NCI-H2029 treated with DMSO at 0.1 percent for 48 hours (cell line): ENCODE data around the gene PALLD.
A peak's percentile ranks its signal among the peaks of the same experiment; 100 is the strongest.

Experiments used
- DNase-seq: peaks from one replicate; lab custom pipeline; 2025; lab: John Stamatoyannopoulos, UW

Gene PALLD

DNA sequence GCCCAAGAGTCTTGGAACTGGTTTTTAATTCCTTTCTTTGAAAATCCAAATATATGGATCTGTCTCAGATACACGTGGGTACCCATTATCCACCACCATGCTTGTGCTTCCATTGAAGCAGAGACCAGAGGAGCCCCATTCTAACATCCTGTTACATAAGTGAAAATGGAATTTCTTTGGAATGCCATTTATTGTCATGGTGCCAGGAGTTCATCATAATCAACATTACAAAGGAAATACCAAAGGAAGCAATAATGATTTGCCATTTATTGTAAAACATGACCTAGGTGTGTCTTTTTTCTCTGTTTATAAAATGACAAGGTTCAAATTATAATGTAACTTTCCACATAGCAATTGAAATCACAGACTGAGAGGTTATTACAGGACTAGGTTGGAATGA, 61.7 kb downstream of the PALLD start:
- DNase-seq: no peak

DNA sequence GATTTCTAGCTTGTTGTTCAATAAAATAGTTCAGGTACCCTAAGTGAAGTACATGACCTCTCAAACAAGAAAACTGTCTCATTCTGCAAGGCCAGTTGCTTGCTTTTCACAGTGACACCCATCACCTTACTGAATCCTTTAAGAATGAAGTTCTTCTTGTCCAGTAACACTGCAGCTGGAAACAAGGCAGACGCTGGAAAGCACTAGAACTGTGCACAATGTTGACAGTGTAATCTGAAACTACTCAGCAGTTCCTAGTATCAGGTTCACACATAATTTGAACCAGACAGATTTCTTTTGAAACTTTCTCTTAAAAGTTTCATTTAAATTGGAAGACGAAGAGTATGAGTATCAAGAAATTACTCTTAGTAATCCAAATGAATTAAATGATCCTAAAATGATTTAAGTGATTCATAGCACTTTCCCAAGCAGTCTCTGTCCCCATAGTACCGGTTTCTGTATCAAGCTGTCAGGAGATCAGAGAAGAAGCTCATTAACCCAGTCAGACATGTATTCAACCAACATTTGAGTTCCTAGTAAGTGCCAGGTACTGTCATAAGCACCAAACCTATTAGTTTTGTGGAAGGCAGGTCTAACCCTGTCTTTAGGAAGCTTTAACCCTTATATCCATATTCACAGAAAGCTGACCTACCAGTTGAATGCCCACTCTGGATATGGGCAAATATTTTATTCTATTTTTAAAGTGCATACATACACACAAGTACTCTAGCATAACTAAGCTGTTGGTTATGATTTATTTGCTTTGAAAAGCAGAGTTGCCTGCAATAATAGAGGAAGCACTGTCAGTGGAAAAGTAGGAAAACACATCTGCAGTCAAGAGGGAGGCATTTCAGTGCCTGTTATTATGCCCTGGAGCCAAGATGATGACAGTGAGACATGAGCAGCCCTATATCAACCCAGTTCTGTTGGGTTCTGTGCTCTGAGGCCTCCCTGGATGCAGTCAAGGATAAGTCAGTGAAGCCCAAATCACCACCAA, 63.6 kb downstream of the PALLD start:
- peak; percentile 96 for DNase-seq

DNA sequence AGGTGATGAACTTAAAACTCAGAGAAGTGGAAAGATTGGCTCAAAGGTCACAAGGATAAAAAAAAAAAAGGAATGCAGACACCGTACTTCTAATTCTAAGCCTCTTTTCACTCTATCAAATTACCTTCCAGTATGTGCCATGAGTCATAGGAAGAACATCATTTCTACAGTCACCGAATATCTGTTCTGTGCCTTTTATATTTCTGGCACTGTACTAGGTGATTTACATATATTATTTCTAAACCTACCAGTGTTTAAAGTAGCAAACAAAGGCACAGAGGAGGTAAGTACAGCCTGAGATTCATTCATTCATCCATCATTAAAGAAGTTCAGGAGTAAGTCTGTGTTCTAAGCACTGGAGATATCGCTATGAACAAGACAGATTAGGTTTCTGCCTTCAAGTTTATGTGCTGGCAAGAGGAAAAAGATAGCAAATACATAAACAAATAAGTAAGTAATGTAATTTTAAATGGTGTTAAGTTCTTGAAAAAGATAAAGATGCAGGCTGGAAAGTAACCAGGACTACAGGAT, 65.3 kb downstream of the PALLD start:
- no peak for DNase-seq

DNA sequence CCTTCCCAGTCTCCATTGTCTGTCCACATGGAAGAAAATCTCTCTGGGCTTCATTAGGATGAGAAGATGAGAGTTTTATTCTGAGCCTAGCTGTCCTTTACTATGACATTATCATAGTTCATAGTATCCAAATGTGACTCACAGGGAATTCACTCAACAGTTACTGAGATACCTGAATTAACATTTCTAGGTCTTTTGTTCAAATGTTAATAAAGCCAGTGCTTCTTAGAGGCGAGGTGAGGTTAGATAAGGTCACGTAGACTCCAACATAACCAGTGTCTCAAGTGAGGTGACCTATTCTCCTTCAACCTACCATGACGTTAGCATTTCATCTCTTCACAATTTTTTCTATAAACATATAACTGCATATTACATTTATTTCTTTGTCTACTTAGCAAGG, 67.2 kb downstream of the PALLD start:
- no peak for DNase-seq

DNA sequence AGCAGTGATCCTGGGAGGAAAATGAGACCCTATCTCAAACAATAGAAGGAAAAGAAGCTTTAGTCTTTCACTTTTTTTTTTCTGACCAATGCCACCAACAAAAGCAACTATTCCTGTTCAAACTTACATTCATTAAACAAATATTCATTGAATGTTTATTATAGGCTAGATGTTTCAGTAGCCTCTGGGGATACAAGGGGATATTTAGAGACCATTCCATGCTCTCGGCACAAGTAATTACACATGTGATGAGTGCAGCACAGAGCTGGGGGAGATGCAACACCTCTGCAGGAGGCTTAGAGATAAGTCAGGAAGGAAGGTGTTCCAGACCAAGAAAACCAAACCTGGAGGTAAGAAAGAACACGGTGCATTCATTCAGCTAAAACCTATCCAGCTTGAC, 68.3 kb downstream of the PALLD start:
- DNase-seq: no peak

DNA sequence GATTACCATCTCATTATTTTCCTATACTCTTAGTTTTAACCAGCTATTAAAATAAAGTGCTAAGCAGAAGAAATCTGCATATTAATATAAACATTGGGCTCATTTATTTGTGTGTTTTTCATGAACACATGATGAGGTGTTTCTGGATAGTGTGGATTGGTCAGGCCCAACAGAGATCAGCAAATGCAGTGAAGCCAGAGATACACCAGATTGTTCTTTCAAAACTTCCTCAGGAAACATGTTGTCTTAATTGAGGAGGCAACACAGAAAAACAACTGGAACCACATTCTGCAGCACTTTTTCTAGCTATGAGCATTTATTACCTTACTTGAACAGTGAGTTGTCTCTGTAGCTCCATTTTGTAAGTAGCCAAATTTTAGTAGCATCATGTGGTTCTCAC, 69.9 kb downstream of the PALLD start:
- DNase-seq: no peak

DNA sequence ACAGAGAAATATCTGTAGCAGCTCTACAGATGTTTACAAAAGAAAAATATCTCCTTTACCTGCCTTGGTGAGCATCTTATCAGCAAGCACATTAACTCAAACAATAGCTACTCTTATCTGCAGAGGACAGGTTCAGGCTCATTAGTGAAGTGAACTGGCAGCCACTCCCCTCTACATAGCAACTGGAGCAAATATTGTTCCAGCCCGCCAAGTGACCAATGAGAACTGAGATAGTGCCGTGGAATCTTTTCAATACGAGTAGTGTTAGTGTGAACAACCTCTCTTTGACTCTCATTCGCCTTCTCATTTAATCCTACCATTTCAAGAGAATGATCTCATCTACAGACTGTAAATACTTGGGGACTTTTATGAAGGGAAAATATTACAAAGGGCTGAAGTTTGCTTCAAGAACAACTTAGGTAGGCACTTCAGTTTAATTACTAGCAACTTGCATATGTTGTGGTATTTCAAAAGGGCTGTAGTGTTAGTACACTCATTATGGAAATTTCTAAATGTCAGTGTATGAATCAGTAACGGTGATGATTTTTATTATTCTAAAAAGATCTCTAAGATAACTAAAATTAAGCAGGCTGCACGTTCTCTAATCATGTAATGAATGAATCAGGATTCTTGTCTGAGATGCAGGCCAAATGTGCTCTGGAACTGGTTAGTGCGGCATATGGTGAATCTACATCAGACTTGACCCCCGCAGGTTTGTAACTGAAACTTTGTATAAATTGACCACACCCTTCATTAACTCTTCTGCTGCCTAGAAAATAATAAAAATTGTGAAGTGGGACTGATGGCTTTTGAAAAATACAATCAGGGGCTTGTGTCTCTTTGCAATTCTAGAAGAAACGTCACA, 72.4 kb downstream of the PALLD start:
- peak; percentile 32 for DNase-seq

DNA sequence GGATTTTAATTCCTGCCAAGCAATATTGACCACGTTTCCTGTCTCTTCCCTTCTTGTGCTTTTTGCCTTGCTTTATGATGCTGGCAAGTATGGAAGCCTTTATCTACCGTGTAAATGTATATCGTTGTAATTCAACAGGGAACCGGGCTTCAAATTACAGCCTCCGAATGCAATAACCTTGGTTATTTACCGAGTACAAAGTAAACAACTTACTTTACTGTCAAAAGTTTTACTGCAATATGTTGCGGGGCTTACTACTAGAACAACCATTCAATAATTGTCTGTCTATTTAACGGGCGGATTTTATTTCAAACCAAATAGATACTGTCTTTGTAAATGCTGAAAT, 73.1 kb downstream of the PALLD start:
- no peak for DNase-seq

DNA sequence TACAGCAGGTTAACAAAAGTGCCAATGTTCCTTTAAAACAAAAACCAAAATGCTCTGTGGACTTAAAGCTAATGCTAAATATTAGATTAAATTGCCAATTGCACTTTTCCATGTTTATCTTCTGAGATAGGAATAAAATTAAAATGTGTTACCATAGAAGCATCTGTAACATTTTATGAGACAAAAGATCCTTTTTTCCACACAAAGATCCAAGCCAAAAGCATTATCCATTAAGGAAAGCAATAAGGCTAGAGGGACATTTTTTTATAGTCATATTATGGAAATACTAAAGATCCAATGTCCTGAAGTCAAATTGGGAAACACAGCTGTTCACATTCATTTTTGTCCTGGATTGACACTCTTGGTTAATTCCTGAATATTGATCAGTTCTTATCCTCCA, 73.6 kb downstream of the PALLD start:
- no peak for DNase-seq

DNA sequence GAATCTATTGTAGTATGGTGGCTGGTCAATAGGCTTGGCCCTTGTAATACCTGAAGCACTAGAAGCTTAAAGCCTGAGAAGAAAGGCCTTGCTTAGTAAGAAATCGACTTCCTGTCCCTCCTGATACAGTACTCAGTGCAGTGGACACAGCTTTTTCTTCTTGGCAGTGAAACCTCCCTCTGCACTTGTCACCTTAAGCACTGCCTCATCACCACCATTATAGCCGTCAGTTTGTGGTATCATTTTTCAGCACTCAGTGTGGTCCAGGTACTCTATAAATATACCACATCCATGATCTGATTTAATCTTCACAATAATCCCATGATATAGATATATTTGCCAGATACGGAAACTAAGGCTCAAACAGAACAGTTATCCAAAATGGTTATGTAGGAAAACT, 75.2 kb downstream of the PALLD start:
- DNase-seq: no peak

DNA sequence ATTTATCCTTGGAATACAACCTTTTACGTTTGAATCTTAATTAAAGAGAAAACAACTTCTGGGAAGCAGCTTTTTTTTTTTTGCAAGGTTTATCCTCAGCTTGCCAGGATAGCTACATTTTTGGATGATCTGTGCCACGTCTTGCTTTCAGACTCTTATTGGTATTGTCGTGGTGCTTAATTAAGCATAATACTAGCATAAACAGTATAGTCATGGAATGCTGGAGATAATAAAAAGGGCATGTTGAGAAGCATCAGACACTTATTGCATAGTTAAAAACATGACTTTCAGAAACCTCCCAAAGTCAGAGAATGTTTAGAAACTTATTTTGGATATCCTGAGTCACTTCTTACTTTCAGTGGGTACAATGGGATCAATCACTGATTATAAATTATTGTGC, 77.0 kb downstream of the PALLD start:
- no peak for DNase-seq

DNA sequence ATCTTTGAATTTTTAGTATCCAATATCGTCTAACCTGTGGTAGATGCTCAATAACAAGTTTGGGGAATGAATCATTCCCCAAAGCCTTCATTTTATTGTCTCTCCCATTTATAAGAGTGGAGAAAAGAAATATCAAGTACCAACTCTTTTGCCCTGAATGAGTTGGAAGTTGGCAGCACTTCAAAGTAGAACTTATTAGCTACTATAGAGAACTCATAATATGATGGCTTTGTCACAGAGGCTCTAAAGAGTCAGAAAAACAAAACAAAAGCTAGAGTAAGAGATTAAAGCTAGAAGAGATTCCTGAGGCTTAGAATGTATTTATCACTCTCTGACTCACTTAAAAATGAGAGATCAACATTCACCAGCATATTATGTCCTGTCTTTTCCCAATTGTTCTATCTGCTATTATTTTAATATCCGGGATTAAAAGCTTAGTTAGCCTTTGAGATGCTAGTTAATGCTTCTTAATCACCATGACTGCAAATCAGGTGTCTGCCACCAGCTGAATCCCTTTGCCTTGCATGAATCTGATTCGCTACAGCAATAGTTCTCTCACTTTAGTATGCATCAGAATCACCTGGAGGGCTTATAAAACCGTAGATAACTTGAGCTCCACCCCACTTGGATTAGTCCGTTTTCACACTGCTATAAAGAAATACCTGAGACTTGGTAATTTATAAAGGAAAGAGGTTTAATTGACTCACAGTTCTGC, 77.9 kb downstream of the PALLD start:
- DNase-seq: no peak

DNA sequence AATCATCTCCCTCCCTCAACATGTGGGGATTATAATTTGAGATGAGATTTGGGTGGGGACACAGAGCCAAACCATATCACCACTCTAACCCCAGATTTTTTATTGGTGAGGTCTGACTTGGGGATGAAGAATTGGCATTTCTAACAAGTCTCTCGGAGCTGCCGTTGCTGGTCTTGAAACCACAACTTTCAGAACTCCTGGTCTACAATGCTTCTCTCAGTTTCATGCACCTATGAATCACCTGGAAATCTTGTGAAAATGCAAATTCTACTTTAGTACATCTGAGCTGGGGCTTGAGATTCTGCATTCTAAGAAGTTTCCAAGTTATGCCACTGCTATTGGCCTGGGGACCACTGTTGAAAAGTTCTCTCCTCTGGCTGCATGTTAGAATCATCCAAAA, 78.6 kb downstream of the PALLD start:
- no peak for DNase-seq

DNA sequence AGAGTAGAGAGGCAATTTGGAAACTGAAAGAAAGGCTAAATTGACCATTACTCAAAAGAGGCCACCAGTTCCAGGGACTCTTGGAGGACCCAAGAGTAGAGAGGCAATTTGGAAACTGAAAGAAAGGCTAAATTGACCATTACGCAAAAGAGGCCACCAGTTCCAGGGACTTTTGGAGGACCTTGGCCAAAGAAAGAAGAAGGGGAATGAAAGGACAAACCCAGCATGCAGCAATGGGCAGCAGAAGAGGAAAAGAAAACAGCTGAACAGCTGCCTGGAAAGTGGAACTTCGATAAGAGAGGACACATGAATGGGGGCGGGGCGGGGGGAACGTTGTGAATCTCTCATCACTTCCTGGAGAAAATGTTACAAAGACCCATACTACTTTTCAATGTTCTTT, 80.8 kb downstream of the PALLD start:
- no peak for DNase-seq

DNA sequence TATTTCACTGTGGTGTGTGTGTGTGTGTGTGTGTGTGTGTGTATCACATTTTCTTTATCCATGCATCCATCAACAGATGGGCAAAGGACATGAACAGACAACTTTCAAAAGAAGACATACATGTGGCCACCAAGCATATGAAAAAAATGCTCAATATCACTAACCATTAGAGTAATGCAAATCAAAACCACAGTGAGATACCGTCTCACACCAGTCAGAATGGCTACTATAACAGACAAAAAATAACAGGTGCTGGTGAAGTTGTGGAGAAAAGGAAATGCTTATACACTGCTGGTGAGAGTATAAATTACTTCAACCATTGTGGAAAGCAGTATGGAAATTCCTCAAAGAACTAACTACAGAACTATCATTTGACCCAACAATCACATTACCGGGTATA, 83.4 kb downstream of the PALLD start:
- no peak for DNase-seq

DNA sequence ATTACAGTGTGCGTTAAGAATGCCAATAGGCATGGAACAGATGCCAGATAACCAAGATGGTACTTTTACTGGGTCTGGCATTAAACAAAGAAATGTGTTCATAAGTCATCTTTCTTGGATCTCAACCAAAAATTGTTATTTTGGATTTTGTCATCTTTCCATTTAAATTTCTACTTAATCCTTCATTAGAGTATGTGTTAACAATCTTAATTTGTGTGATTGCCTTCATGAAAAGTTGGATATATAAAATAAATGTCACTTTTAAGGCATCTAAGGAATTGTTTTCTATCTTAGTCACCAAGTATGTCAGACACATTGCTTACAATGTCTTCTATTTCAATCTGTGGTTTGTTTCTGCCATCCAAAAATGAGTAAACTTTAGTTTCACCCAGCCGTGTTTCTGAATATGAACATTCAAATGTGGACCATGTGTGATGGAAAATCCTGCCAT, 87.5 kb downstream of the PALLD start:
- DNase-seq: no peak

DNA sequence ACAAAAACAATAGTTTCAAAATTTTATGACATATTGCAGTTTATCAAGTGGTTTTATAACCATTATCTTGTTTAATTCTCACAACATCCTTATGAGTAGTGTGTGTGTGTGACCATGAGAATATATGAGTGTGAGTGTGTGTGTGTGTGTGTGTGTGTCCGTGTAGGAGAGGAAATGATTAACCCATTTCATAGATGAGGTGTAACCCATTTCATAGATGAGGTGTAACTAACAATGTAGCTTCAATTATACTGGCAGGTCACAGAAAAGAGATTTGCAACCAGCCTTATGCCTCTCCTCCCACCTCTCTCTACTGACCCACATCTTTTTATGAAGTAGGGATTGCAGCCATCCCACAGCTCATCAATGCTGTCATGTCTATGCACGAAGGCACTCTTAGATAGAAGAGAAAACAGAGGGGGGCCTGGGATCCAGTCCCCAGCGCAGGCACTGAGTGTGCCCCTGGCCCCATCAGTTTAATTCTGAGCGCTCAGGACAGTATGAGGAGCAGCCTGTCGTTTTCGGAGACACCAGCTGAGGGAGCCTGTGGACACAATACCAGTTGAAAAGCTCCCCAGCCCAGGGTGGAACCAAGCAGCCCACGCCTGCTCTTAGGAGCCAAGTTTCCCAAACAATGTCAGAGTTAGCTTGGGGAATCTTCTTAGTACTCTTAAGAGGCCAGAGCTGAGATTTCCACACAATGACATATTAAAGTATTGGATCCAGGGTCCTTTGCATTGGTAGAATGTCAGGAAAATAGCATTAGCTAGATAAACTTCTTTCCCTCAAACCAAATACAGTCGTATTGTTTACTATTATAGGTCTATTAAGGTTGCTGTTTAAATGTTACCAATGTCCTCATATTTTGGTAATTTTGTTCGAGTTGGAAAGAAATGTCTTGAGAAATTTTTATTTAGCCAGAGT, 88.6 kb downstream of the PALLD start:
- no peak for DNase-seq

DNA sequence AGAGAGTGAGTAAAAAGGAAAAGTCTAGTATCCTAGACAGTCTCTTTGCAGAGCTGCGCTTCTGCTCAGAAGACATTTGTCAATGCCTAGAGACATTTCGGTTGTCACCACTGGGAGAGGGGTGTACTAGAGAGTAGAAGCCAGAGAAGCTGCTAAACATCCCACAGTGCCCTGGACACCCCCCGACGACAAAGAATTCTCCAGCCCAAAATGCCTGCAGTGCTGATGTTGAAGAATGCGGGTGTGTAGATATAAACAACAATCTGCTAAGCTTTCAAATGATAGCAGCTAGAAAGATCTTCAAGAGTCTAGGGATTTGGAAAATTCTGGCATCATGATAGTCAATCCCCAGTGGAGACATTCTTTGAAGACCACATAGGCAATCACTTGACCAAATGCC, 90.1 kb downstream of the PALLD start:
- DNase-seq: no peak

DNA sequence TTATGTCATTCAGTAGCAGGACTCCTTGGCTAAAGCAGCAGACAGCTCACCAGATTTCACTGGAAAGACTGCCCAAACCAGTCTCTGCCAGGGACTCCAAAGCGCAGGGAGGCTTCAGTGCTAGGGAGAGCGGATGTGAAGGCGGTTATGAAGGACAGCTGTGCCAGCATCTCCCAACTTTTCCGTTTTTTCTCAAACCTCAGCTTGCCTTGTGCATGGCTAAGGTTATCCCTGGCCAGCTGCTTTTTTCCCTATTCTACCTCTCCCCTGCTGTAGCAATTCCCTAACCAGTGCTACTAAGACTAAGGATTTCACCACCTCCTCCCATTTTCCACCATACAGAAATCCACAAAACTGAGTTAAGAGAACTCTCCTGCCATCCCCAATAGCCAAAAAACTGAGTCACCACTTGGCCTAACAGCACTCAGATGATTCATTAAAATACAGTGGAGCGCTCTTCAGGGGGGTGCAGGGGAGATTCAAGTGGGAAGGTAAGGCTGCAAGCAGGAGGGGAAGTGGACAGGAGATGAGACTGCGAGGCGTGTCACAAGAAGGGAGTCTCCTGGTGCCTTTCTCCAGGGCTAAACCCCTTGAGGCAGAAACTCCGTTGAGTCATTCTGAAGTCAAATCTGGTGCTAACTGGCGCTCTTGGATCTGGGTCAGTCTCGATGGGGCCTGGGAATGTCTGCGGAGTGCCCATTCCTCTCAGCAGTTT, 90.7 kb downstream of the PALLD start:
- DNase-seq: no peak

DNA sequence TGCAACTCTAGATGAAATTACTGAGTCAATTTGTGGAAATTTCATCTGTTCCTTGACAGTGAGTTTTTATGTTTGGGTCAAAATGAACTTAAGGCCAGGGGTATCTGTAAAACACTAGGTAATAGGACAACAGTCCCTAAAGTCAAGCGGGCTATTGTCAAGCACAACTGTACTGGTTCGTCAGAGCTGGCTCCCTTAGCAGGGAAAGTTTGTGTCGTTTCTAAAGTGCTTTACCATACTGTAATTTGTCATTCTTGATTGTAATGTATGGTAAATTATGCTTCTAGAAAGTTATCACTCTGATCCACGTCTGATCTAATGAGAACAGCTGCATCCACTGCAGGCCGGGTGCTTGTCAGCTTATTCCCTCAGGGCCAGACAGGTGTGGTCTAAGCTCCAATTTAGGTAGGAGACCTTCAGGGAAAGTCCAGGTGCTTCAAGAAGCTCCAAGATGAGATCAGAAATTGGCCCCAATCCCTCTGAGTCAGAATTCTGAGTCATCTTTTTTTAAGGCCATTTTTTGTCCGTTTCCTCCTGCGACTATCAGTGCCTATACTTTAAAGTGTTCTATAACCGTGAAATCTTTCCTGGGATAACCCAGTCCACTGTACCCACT, 92.2 kb downstream of the PALLD start:
- DNase-seq: no peak
